ENCODE data around the gene PELI2.

PELI2 gene

DNA sequence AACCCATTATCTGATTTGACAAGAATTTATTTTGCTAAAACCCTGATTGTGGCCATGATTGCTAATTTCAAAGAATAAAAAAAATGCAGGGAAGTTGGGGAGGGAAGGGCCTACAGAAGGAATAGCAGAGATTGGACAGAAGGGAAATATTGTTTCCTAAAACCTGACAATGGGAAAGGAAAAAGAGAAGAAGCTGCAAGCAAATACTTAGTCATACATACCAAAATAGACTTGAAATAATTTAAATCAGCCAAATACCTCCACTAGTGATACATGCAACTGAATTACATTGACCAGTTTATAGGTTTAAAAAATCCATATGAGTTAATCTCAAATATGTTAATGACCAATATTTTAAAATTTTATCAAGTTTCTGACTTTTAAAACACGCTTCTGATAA lies 75.1 kb downstream of the PELI2 start:
- DNase-seq, result no peak
- no peak for TF ChIP-seq CTCF (IDR thresholded peaks at IDR 0.05; ENCODE audit: low read depth, low read length)

GRCh38 chr14:56194042-56194441 lies 75.8 kb downstream of the PELI2 start:
- TF ChIP-seq CTCF (IDR thresholded peaks at IDR 0.05; ENCODE audit: low read depth, low read length), result no peak
- peaks cover 14% of the 10 kb centered on the region; the same call in 1 of the 2 replicates for H3K4me1 ChIP-seq
- H3K4me3 ChIP-seq (ENCODE audit: low read depth, low read length), result no peak overlapping the region

More for the DNA sequence above, 75.1 kb downstream of the PELI2 start:
- Histone ChIP-seq H3K36me3 (no peaks in the 10 kb centered on the region), H3K9me3 (no peaks in the 10 kb centered on the region), H3K27me3 (no peaks in the 10 kb centered on the region), H3K4me3 (ENCODE audit: low read depth, low read length) (no peak overlapping the region), H3K4me1 (peaks cover 12% of the 10 kb centered on the region; the same call in 1 of the 2 replicates)

DNA sequence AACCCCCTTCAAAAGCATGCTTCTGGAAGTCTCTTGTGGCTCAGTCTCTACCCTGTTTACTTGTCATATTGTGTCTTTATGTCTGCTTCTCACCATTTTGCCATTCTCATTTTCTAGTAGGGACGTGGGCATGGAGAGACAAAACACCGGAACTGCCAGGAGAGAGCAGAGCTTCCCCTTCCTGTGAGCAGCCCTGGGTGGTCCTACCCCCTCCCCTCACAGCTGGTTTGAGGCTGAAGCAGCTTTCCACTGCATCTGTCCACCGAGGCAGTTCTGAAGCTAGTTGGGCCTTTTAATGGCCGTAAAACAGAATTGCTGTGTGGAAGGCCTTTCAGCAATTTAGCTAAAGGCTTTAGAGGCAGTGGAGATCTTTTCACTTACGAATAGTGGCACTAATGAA lies 77.0 kb downstream of the PELI2 start:
- Histone ChIP-seq H3K27me3 (no peaks in the 10 kb centered on the region), H3K4me3 (ENCODE audit: low read depth, low read length) (no peak overlapping the region), H3K9me3 (no peaks in the 10 kb centered on the region), H3K36me3 (no peaks in the 10 kb centered on the region), H3K4me1 (peaks cover 23% of the 10 kb centered on the region; the same call in 1 of the 2 replicates)
- no peak for TF ChIP-seq CTCF (IDR thresholded peaks at IDR 0.05; ENCODE audit: low read depth, low read length)
- no peak for DNase-seq

More at GRCh38 chr14:56194042-56194441, 75.8 kb downstream of the PELI2 start:
- Histone ChIP-seq H3K9me3 (no peaks in the 10 kb centered on the region), H3K27me3 (no peaks in the 10 kb centered on the region), H3K36me3 (no peaks in the 10 kb centered on the region)
- DNase-seq, result no peak

GRCh38 chr14:56195704-56196103 lies 77.5 kb downstream of the PELI2 start:
- TF ChIP-seq CTCF (IDR thresholded peaks at IDR 0.05; ENCODE audit: low read depth, low read length), result no peak
- no peak overlapping the region for H3K4me3 ChIP-seq (ENCODE audit: low read depth, low read length)
- peak; percentile 26 for DNase-seq
- peaks cover 23% of the 10 kb centered on the region; the same call in 1 of the 2 replicates for H3K4me1 ChIP-seq
- H3K27me3 ChIP-seq, result no peaks in the 10 kb centered on the region
- H3K36me3 ChIP-seq, result no peaks in the 10 kb centered on the region
- no peaks in the 10 kb centered on the region for H3K9me3 ChIP-seq

DNA sequence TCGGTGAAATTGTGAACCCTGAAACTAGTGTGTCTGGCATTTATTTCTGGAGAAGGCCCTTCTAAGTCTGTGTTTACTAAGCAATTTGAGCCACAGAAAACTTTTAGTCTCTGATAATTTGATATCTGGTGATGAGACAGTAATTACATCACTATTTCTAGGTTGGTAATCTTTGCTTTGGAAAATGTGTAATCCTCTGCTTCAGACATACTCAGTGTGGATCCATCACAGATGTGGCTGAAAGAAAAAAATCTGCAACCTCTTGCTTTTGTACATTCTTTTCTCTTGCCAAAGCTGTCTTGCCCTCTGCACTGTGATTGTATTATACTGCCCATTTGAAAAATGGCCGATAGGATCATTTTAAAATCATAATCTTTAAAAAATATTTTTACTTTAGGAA lies 78.1 kb downstream of the PELI2 start:
- no peaks in the 10 kb centered on the region for H3K9me3 ChIP-seq
- DNase-seq, result no peak
- no peak for TF ChIP-seq CTCF (IDR thresholded peaks at IDR 0.05; ENCODE audit: low read depth, low read length)
- no peaks in the 10 kb centered on the region for H3K36me3 ChIP-seq
- no peak overlapping the region for H3K4me3 ChIP-seq (ENCODE audit: low read depth, low read length)
- H3K27me3 ChIP-seq, result no peaks in the 10 kb centered on the region
- H3K4me1 ChIP-seq, result peaks cover 23% of the 10 kb centered on the region; the same call in 1 of the 2 replicates

GRCh38 chr14:56197150-56197549 lies 78.9 kb downstream of the PELI2 start:
- Histone ChIP-seq H3K27me3 (no peaks in the 10 kb centered on the region), H3K9me3 (no peaks in the 10 kb centered on the region), H3K4me1 (peaks cover 23% of the 10 kb centered on the region; the same call in 1 of the 2 replicates), H3K4me3 (ENCODE audit: low read depth, low read length) (no peak overlapping the region), H3K36me3 (no peaks in the 10 kb centered on the region)
- no peak for TF ChIP-seq CTCF (IDR thresholded peaks at IDR 0.05; ENCODE audit: low read depth, low read length)
- DNase-seq, result no peak

Measured in BE2C (cell line).